Measurements from ENCODE around the gene SMYD3.
"Not testable (repeated sequence)": the region's sequence is repeated elsewhere in the genome, so short reads cannot be mapped to it uniquely, and the experiment has no call there.

The SMYD3 gene

GRCh38 chr1:246083416-246083815 lies 423.7 kb downstream of the SMYD3 start:
- DNase-seq, result no peak

GRCh38 chr1:246081856-246082668 lies 425.0 kb downstream of the SMYD3 start:
- DNase-seq, result no peak

GRCh38 chr1:246081138-246081702 lies 425.9 kb downstream of the SMYD3 start:
- DNase-seq, result no peak

- no peak for DNase-seq
Measured at GRCh38 chr1:246080031-246080430, 427.0 kb downstream of the SMYD3 start.

- DNase-seq, result no peak
Measured at GRCh38 chr1:246078888-246079252, 428.2 kb downstream of the SMYD3 start.

GRCh38 chr1:246078126-246078887 lies 428.8 kb downstream of the SMYD3 start:
- DNase-seq, result no peak

GRCh38 chr1:246077476-246077875 lies 429.6 kb downstream of the SMYD3 start:
- DNase-seq, result no peak

- no peak for DNase-seq
Measured at GRCh38 chr1:246074421-246074820, 432.7 kb downstream of the SMYD3 start.

GRCh38 chr1:246072456-246072955 lies 434.6 kb downstream of the SMYD3 start:
- DNase-seq, result no peak

GRCh38 chr1:246071981-246072380 lies 435.1 kb downstream of the SMYD3 start:
- not testable (repeated sequence) for DNase-seq

- not testable (repeated sequence) for DNase-seq
Measured at GRCh38 chr1:246071561-246071960, 435.5 kb downstream of the SMYD3 start.

- DNase-seq, result no peak
Measured at GRCh38 chr1:246069581-246069980, 437.5 kb downstream of the SMYD3 start.

- no peak for DNase-seq
Measured at GRCh38 chr1:246068619-246069509, 438.2 kb downstream of the SMYD3 start.

GRCh38 chr1:246068217-246068512 lies 438.9 kb downstream of the SMYD3 start:
- no peak for DNase-seq

GRCh38 chr1:246067432-246068216 lies 439.5 kb downstream of the SMYD3 start:
- DNase-seq, result no peak

- no peak for DNase-seq
Measured at GRCh38 chr1:246066573-246066972, 440.5 kb downstream of the SMYD3 start.

- DNase-seq, result no peak
Measured at GRCh38 chr1:246065592-246065991, 441.5 kb downstream of the SMYD3 start.

- no peak for DNase-seq
Measured at GRCh38 chr1:246064891-246065290, 442.2 kb downstream of the SMYD3 start.

GRCh38 chr1:246063013-246063616 lies 444.0 kb downstream of the SMYD3 start:
- DNase-seq, result no peak

- DNase-seq, result no peak
Measured at GRCh38 chr1:246058466-246058865, 448.6 kb downstream of the SMYD3 start.

GRCh38 chr1:246052603-246053002 lies 454.5 kb downstream of the SMYD3 start:
- no peak for DNase-seq

Measured in NCI-H1105 treated with DMSO at 0.1 percent for 48 hours (cell line).